Measurements from ENCODE around the gene NUDT16L1.

The NUDT16L1 gene

DNA sequence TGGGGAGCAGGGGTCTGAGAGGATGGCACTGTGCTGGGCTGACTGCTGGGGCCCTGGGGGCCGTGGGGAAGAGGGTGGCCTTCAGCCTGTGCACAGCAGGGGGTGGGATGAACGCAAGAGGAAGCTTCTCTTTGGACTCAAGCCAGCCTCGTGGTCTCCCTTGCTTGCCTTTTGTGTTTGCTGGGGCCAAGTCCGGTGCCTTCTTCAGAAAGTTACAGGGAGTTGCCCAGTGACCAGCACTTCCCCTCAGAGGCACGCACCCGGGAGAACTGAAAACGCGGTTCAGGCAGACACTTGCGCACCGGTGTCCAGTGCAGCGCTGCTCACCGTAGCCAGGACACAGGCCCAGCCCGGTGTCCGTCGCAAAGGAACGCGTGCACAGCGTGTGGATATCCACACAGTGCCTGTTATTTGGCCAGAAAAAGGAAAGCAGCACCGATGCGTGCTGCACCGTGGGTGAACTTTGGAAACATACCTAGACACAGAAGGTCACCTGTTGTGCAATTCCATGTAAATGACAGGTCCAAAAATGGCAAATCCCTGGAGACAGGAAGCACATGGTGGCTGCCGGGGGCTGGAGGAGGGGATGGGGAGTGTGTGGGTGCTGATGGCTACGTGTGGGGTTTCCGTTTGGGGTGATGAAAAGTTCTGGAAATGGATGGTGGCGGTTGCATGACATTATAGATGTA, 29.4 kb upstream of the NUDT16L1 start:
- TF ChIP-seq, protein P1, sequence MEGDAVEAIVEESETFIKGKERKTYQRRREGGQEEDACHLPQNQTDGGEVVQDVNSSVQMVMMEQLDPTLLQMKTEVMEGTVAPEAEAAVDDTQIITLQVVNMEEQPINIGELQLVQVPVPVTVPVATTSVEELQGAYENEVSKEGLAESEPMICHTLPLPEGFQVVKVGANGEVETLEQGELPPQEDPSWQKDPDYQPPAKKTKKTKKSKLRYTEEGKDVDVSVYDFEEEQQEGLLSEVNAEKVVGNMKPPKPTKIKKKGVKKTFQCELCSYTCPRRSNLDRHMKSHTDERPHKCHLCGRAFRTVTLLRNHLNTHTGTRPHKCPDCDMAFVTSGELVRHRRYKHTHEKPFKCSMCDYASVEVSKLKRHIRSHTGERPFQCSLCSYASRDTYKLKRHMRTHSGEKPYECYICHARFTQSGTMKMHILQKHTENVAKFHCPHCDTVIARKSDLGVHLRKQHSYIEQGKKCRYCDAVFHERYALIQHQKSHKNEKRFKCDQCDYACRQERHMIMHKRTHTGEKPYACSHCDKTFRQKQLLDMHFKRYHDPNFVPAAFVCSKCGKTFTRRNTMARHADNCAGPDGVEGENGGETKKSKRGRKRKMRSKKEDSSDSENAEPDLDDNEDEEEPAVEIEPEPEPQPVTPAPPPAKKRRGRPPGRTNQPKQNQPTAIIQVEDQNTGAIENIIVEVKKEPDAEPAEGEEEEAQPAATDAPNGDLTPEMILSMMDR (IDR thresholded peaks at IDR 0.05; ENCODE audit: extremely low read depth, insufficient read depth, missing control alignments): no peak
- in situ Hi-C loops (cut with MboI; ENCODE audit: low pct_unique_long_range_greater_than_20kb, low sequenced_read_pairs, unreplicated experiment): no loop called here
- DNase-seq (ENCODE audit: low spot score): no peak

DNA sequence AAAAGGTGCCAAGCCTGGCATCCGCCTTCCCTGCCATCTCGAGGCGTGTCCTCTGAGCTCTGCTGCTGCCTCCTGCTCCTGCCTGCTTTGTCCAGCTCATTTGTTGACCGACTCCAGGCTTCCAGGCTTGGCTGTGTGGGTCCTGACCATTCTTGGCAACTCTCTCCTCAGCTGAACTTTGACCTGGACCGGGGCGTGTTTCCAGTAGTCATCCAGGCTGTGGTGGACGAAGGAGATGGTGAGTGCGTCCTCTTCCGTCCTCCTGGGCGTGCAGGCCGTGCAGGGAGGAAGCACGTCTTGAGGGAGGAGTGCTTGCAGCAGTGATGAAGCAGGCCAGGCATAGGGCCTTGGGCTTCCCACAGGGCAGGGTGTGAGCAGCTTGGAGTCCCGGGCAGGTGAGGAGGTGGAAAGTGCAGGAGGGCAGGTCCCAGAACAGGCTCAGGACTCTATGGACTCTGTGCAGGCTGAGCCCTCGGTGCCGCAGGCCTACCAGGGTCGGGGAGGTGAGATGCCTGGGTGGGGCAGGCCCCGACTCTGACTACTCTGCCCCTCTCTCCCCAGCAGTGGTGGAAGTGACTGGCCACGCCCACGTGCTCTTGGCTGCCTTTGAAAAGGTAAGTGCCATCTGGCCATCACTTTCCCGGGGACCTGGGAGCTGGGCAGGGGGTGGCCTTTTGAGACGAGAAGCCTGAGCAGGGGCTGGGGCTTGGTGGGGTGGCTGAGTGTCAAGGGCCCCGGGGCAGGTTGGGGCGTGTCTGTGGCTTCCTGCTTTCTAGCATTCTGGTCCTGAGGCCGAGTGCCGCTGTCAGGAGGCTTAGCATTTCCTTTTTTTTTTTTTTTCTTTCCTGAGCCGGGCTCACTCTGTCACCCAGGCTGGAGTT, 28.6 kb upstream of the NUDT16L1 start:
- DNase-seq (ENCODE audit: low spot score): peak; percentile 69
- TF ChIP-seq, protein P1 (IDR thresholded peaks at IDR 0.05; ENCODE audit: extremely low read depth, insufficient read depth, missing control alignments): no peak
- in situ Hi-C loops (cut with MboI; ENCODE audit: low pct_unique_long_range_greater_than_20kb, low sequenced_read_pairs, unreplicated experiment): no loop called here

DNA sequence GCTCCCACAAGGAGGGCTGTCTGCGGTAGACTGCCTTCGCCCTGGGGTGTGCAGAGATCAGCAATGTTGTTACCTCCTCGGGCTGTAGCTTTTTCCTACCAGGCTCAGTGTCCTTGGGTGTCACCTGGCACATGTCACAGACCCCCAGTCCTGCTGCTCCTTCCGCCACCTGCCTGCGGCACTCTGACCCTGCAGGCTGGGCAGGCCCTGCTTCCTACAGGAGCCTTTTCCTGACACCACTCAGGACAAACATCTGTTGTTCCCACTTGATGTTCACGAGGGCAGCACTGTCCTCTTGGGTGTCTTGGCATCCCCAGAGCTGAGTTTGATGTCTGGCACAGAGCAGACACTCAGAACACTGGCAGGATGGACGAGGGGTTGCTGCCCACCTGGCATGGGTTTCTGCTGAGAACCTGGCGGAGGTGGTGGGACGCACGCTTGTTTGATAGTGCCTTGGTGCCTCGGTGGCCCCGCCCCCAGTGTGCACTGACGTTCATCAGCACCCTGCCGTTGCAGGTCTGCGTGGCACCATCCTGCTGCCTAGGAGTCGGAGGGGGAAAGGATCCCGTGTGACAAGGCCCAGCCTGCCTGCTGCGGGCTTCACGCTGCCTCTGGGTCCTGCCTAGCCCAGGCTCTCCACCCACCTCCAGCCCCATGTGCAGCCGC, 26.7 kb upstream of the NUDT16L1 start:
- no peak for DNase-seq (ENCODE audit: low spot score)
- TF ChIP-seq, protein P1 (IDR thresholded peaks at IDR 0.05; ENCODE audit: extremely low read depth, insufficient read depth, missing control alignments): no peak
- in situ Hi-C loops (cut with MboI; ENCODE audit: low pct_unique_long_range_greater_than_20kb, low sequenced_read_pairs, unreplicated experiment): no loop called here

DNA sequence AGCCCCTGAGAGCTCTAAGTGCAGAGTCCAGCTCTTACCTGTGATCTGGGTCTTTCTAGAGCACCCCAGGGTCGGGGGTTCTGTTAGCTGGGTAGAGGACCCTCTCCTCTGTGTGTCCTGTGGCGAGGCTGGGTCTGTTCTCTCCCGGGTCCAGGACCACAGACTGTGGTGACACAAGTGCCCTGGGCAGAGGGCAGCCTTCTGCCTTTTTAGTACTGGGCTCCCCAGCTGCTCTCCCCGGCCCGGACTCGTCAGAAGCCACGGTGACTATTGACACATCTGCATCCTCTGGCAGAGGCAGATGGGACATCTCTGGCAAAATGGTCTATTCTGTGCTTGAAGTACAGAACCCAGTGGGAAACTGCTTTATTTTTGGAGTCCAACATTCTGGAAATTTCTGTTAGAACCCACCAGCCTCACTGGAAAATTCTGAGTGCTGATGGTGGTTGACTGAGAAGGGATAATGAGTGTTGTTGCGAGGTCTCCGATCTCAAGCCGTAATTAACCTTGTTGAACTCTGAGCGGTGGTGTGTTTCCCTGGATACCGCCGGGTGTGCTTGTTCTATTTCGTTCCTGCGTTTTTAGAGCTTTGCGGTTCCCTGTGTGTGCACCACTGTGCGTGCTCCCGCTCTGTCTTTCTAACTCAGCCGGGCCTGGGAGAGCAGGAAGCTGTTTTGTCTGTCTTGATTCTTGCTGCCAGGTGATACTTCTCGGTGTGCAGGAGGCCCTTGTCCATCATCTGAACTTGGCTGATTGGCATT, 26.0 kb upstream of the NUDT16L1 start:
- in situ Hi-C loops (cut with MboI; ENCODE audit: low pct_unique_long_range_greater_than_20kb, low sequenced_read_pairs, unreplicated experiment): no loop called here
- TF ChIP-seq, protein P1 (IDR thresholded peaks at IDR 0.05; ENCODE audit: extremely low read depth, insufficient read depth, missing control alignments): no peak
- DNase-seq (ENCODE audit: low spot score): no peak

DNA sequence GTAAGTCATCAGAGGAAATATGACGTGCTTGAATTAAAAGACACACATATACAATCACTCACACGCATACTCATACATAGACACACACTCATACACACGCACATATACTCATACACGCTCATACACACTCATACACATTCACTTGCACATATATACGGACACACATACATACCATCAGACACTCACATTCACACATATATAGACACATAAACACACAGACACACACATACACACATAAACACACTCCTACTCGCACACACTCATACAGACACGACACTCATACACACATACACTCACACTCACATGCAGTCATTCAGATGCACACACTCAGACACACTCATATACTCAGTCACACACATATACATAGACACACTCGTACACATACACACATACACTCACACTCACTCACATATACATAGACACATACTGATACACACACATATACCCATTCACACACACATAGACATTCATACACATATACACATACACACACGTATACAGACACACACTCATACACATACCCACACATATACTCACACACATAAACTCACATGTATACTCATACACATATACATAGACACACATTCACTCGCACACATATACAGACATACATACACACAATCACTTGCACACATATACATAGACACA, 24.9 kb upstream of the NUDT16L1 start:
- in situ Hi-C loops (cut with MboI; ENCODE audit: low pct_unique_long_range_greater_than_20kb, low sequenced_read_pairs, unreplicated experiment): no loop called here
- DNase-seq (ENCODE audit: low spot score): no peak
- TF ChIP-seq, protein P1 (IDR thresholded peaks at IDR 0.05; ENCODE audit: extremely low read depth, insufficient read depth, missing control alignments): no peak
